Gastrocnemius medialis (tissue), 4 donors: ENCODE results near the gene FOXC2. TPM values are rescaled to one million over a fixed set of nuclear protein-coding genes. Genes with fewer than 3 reads are reported as not detected.

ENCODE experiments used
- ATAC-seq, 2 donors: fragments of 150-250 bp; one replicate each; pipeline ENCODE4 v1.9.1; 2016
- DNase-seq, 2 donors: peaks; one replicate each; pipeline ENCODE4 v3.0.0-alpha.2; 2019
- H3K27ac ChIP-seq, 4 donors: fragments of 200-600 bp; sonication (generic); 1 replicate in 1 of 4; 2 replicates in 3 of 4; pipeline ENCODE4 v1.5.1; 2016 to 2018; ENCODE audit warnings: mild to moderate bottlenecking in 2 of 4, moderate library complexity in 1 of 4
- H3K27me3 ChIP-seq, 3 donors: fragments of 200-600 bp; sonication (generic) in 2 of 3; 1 replicate in 1 of 3; 2 replicates in 2 of 3; pipeline versions ENCODE4 v1.5.1 to v1.6.0; 2016 to 2019; ENCODE audit warnings: mild to moderate bottlenecking in 1 of 3, moderate library complexity in 1 of 3
- H3K36me3 ChIP-seq, 2 donors: fragments of 200-600 bp; sonication (generic) in 1 of 2; one replicate each; pipeline ENCODE4 v1.5.1; 2017 to 2018
- H3K4me1 ChIP-seq, 2 donors: fragments of 200-600 bp; sonication (generic) in 1 of 2; one replicate each; pipeline ENCODE4 v1.5.1; 2016 to 2017; ENCODE audit warnings: mild to moderate bottlenecking in 2 of 2
- H3K4me3 ChIP-seq, 4 donors: fragments of 200-600 bp; sonication (generic) in 3 of 4; 1 replicate in 1 of 4; 2 replicates in 3 of 4; pipeline ENCODE4 v1.5.1; 2016 to 2019; ENCODE audit warnings: mild to moderate bottlenecking in 2 of 4
- H3K9me3 ChIP-seq, 3 donors: fragments of 200-600 bp; sonication (generic) in 2 of 3; 1 replicate in 1 of 3; 2 replicates in 2 of 3; pipeline ENCODE4 v1.5.1; 2016 to 2019
- POLR2A ChIP-seq, 2 donors: fragments of 450-650 bp; IDR thresholded peaks; one replicate each; pipeline ENCODE4 v1.6.1; 2017; ENCODE audit warnings: antibody characterized with exemption in 2 of 2, mild to moderate bottlenecking in 2 of 2, moderate library complexity in 2 of 2
- in situ Hi-C, 4 donors: fragments of 200-750 bp; cut with MboI; loops; one replicate each; pipeline versions ENCODE4 v1.15.0 to v1.8.0; 2017; ENCODE audit warnings: low sequenced_read_pairs in 4 of 4
- intact Hi-C: fragments of 100-400 bp; cut with DNase I; formaldehyde crosslinking; loops from one replicate; pipeline ENCODE4 v1.15.1; 2023; ENCODE audit warnings: low total_unique reads
- total RNA-seq, 4 donors: library from RNA; depleted of rRNA; stranded (reverse); fragments of >200 nt; gene quantifications; one replicate each; pipeline versions ENCODE4 v1.1.0 to v1.2.3, GENCODE V29; 2016
- TF ChIP-seq, protein P1 (sequence below), 5 experiments: fragments of 450-650 bp in 3 of 5; fragments of 200-600 bp in 2 of 5; sonication (generic) in 2 of 5; IDR thresholded peaks in 4 of 5; conservative IDR thresholded peaks in 1 of 5; 1 replicate in 4 of 5; 2 replicates in 1 of 5; pipeline ENCODE4 v1.5.1; 2016 to 2019; ENCODE audit warnings: antibody characterized with exemption in 5 of 5, mild to moderate bottlenecking in 3 of 5, moderate library complexity in 3 of 5

The FOXC2 gene
- total RNA-seq, 4 donors from 2014 or later = 0.17 to 1.0 (median 0.29) TPM

GRCh38 chr16:86575754-86576557, 9.3 kb downstream of the FOXC2 start:
- Histone ChIP-seq H3K4me3 (peak overlapping the region; percentile 46 to 70 (median 62)), H3K27me3 (peaks cover 59 to 64% (median 62%) of the 10 kb centered on the region in 3 donors), H3K27ac (peak overlapping the region; percentile 64 to 78 (median 72)), H3K36me3 (no peaks in the 10 kb centered on the region), H3K4me1 (peaks cover 0 to 4% of the 10 kb centered on the region in 2 donors), H3K9me3 (no peaks in the 10 kb centered on the region)
- TF ChIP-seq, protein P1, sequence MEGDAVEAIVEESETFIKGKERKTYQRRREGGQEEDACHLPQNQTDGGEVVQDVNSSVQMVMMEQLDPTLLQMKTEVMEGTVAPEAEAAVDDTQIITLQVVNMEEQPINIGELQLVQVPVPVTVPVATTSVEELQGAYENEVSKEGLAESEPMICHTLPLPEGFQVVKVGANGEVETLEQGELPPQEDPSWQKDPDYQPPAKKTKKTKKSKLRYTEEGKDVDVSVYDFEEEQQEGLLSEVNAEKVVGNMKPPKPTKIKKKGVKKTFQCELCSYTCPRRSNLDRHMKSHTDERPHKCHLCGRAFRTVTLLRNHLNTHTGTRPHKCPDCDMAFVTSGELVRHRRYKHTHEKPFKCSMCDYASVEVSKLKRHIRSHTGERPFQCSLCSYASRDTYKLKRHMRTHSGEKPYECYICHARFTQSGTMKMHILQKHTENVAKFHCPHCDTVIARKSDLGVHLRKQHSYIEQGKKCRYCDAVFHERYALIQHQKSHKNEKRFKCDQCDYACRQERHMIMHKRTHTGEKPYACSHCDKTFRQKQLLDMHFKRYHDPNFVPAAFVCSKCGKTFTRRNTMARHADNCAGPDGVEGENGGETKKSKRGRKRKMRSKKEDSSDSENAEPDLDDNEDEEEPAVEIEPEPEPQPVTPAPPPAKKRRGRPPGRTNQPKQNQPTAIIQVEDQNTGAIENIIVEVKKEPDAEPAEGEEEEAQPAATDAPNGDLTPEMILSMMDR (IDR thresholded peaks at IDR 0.05 in 4 of 5, conservative IDR thresholded peaks at IDR 0.05 in 1 of 5) = peak; percentile 39 to 83 (median 52)
- peak; percentile 65 to 89 for TF ChIP-seq POLR2A (IDR thresholded peaks at IDR 0.05)
- in situ Hi-C loops (loop anchor here in 2 of 4 donors (25.0 kb wide), 1 partner anchor 186 kb away; no protein-coding TSS in a partner anchor), intact Hi-C loops (loop anchor here (2.0 to 5.0 kb wide), 5 partner anchors 33 to 291 kb away; no protein-coding TSS in a partner anchor)
- peak; percentile 80 to 82 for ATAC-seq
- peak; percentile 48 to 58 for DNase-seq

DNA sequence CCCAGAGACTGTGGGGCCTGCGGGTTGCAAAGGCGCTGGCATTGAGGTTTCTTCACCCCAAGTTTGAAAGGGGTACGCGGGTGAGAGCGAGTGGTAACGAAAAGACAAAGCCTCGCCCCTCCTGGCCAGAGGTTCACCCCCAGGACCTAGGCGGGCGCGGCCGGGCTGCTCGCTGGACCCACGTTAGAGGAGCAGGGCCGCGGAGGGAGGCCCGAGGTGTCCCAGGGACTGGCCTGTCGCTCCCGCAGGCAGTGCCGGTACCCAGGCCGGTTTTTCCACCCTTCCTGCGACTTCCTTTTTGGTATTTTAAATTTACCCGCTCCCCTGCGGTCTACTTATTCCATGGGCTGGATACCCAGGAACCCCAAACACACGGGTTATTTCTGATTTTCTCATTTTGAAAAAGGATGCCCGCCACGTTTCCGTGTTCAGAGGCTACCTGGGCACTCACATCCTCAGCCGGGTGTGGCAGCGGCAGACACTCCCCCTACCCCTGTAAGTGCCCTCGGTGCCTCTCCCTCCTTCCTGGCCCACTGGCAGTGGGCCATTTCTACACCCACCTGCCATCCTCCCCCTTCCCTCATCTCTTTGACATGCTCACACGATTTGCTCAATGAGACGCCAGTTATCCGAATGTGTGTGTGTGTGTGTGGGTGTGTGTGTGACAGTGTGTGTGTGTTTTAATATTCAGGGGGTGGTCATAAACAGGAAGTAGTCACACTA, 10.1 kb downstream of the FOXC2 start:
- H3K4me1 ChIP-seq = peaks cover 0 to 4% of the 10 kb centered on the region in 2 donors
- DNase-seq (no peak), ATAC-seq (no peak)
- in situ Hi-C loops = loop anchor here in 2 of 4 donors (25.0 kb wide), 1 partner anchor 186 kb away; no protein-coding TSS in a partner anchor
- H3K27me3 ChIP-seq = peaks cover 51 to 56% (median 54%) of the 10 kb centered on the region in 3 donors
- TF ChIP-seq POLR2A (IDR thresholded peaks at IDR 0.05) = no peak
- TF ChIP-seq, protein P1 (IDR thresholded peaks at IDR 0.05 in 4 of 5, conservative IDR thresholded peaks at IDR 0.05 in 1 of 5) = no peak
- intact Hi-C loops = loop anchor here (2.0 to 5.0 kb wide), 4 partner anchors 32 to 291 kb away; no protein-coding TSS in a partner anchor
- H3K36me3 ChIP-seq = no peaks in the 10 kb centered on the region
- no peaks in the 10 kb centered on the region for H3K9me3 ChIP-seq
- H3K4me3 ChIP-seq = peak overlapping the region; percentile 46 to 70 (median 62)
- H3K27ac ChIP-seq = peak overlapping the region; percentile 64 to 78 (median 72)

DNA sequence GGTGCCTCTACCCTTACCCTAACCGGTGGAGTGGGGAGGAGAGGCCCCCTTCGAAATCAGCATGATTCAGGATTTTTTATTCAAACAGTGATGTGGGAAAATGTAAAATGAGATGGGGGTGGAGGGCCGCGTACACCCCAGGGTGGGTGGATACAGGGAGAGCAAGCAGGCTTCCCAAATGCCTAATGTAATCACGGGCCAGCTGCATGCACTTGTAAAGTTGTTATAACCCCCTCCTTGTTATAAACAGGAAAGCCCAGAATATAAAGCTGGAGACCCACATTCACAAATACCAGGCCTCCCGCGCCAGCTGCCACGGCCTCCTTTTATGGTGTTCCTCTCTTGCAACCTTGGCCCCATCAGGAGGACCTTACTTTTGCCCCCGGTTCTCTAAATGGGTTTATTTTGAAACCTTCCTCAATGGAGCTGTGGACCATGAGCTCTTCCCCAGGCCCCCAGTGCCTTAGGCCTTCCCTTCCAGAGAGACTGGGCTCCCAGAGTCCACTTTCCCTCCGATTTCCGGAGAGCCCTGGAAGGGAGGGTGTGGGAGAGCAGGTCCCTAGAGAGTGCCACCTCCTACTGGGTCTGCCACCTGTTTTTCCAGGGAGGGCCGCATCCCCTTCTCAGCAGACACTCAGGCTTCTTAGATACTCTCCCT, 10.8 kb downstream of the FOXC2 start:
- intact Hi-C loops = loop anchor here (2.0 to 5.0 kb wide), 4 partner anchors 31 to 290 kb away; no protein-coding TSS in a partner anchor
- DNase-seq (no peak), ATAC-seq (no peak)
- H3K27ac ChIP-seq = peak overlapping the region; percentile 68 to 78 (median 72)
- peak overlapping the region in 2 of 4 donors; percentile 46 to 57 for H3K4me3 ChIP-seq
- H3K36me3 ChIP-seq = no peaks in the 10 kb centered on the region
- no peak for TF ChIP-seq POLR2A (IDR thresholded peaks at IDR 0.05)
- TF ChIP-seq, protein P1 (IDR thresholded peaks at IDR 0.05 in 4 of 5, conservative IDR thresholded peaks at IDR 0.05 in 1 of 5) = no peak
- H3K4me1 ChIP-seq = peaks cover 0 to 4% of the 10 kb centered on the region in 2 donors
- no peaks in the 10 kb centered on the region for H3K9me3 ChIP-seq
- in situ Hi-C loops = loop anchor here in 2 of 4 donors (25.0 kb wide), 1 partner anchor 185 kb away; no protein-coding TSS in a partner anchor
- H3K27me3 ChIP-seq = peaks cover 44 to 49% (median 47%) of the 10 kb centered on the region in 3 donors

DNA sequence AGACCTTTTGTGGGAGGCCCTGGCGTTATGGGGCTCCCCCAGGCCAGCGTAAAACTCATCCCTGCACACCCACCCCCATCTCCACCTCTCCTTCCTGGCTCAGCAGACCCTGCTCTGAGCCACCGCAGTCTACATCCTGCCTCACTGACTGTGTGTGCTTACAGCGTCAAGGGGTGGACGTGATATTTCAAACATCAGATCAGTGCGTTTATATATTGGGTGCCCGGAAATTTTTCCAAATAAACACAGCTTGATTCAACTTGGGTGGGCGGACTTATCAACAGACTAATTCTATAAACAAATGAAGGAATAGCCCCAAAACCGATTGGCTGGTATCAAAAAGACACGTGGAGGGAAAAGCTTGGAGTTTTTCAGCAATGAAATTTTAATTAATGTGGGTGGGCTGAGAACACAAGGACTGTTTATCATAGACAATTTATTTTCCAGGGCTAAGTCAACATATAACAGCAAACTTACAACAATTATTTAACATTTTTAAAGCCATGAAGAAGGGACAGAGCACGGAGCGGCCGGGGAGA, 11.5 kb downstream of the FOXC2 start, which contains the start of gene FOXL1:
FOXL1 (plus strand) TSS at position 489 of the 539 bp plus-strand sequence. CDS start 175 bp downstream, outside the sequence.
- H3K27me3 ChIP-seq = peaks cover 38 to 42% (median 40%) of the 10 kb centered on the region in 3 donors
- intact Hi-C loops = loop anchor here (5.0 kb wide), 3 partner anchors 84 to 289 kb away; no protein-coding TSS in a partner anchor
- DNase-seq (no peak), ATAC-seq (no peak)
- in situ Hi-C loops = loop anchor here in 2 of 4 donors (25.0 kb wide), 1 partner anchor 184 kb away; no protein-coding TSS in a partner anchor
- peaks cover 0 to 4% of the 10 kb centered on the region in 2 donors for H3K4me1 ChIP-seq
- TF ChIP-seq, protein P1 (IDR thresholded peaks at IDR 0.05 in 4 of 5, conservative IDR thresholded peaks at IDR 0.05 in 1 of 5) = no peak
- TF ChIP-seq POLR2A (IDR thresholded peaks at IDR 0.05) = no peak
- H3K4me3 ChIP-seq = peak within 1 kb of the TSS; percentile 32 to 54 (median 40)
- H3K27ac ChIP-seq = peak within 1 kb of the TSS; percentile 68 to 78 (median 72)
- H3K36me3 ChIP-seq = no peaks in the 10 kb centered on the region
- H3K9me3 ChIP-seq = no peaks in the 10 kb centered on the region
